Body of pancreas (tissue), 4 donors: Measurements from ENCODE around the gene DST. TPM values are rescaled to one million over a fixed set of nuclear protein-coding genes. Genes with fewer than 3 reads are reported as not detected.
A peak's percentile ranks its signal among the peaks of the same experiment; 100 is the strongest.

ENCODE experiments used
- ATAC-seq: fragments of 150-250 bp; one replicate; pipeline ENCODE4 v1.9.1; 2016
- DNase-seq, 4 donors: peaks; one replicate each; pipeline ENCODE4 v3.0.0-alpha.2; 2019
- H3K27ac ChIP-seq, 4 donors: fragments of 200-600 bp; sonication (generic); 1 replicate in 3 of 4; 2 replicates in 1 of 4; pipeline versions ENCODE4 v1.5.1 to v1.6.1; 2016 to 2019; ENCODE audit warnings: mild to moderate bottlenecking in 1 of 4, mixed read lengths in 1 of 4, moderate library complexity in 1 of 4
- H3K27me3 ChIP-seq, 2 donors: fragments of 200-600 bp; sonication (generic); one replicate each; pipeline ENCODE4 v1.6.0; 2016; ENCODE audit warnings: mild to moderate bottlenecking in 1 of 2
- H3K36me3 ChIP-seq, 2 donors: fragments of 200-600 bp; sonication (generic); replicated peaks in 1 of 2; 2 replicates each; pipeline ENCODE4 v1.5.1; 2016; ENCODE audit warnings: low read depth in 2 of 2; ENCODE audit not compliant: insufficient read depth in 1 of 2
- H3K4me1 ChIP-seq: fragments of 200-600 bp; sonication (generic); one replicate; pipeline ENCODE4 v1.6.0; 2016
- H3K4me3 ChIP-seq, 2 donors: fragments of 200-600 bp; sonication (generic); 1 replicate in 1 of 2; 2 replicates in 1 of 2; pipeline ENCODE4 v1.5.1; 2016 to 2019
- H3K9me3 ChIP-seq, 3 donors: fragments of 200-600 bp; sonication (generic); 1 replicate in 2 of 3; 2 replicates in 1 of 3; pipeline ENCODE4 v1.5.1; 2016
- CTCF ChIP-seq, 7 experiments: fragments of 450-650 bp in 4 of 7; fragments of 200-600 bp in 3 of 7; sonication (generic) in 3 of 7; IDR thresholded peaks; one replicate each; pipeline ENCODE4 v1.5.1; 2016 to 2019; ENCODE audit warnings: antibody characterized with exemption in 7 of 7
- POLR2A ChIP-seq, 3 donors: fragments of 450-650 bp; IDR thresholded peaks; one replicate each; pipeline ENCODE4 v1.6.1; 2016; ENCODE audit warnings: antibody characterized with exemption in 3 of 3, mild to moderate bottlenecking in 2 of 3
- WGBS, 2 donors: methylation state at CpG; one replicate each; pipeline ENCODE4 v1.1.5; 2017; 5-methylcytosine and 5-hydroxymethylcytosine counted together
- intact Hi-C: fragments of 100-400 bp; cut with DNase I; formaldehyde crosslinking; loops from one replicate; pipeline ENCODE4 v1.15.1; 2023
- total RNA-seq, 2 donors: library from RNA; depleted of rRNA; stranded (reverse); fragments of >200 nt; gene quantifications; one replicate each; pipeline ENCODE4 v1.1.0, GENCODE V29; 2016

Gene DST
- total RNA-seq, 2 donors from 2014 or later: 105 to 117 TPM

DNA sequence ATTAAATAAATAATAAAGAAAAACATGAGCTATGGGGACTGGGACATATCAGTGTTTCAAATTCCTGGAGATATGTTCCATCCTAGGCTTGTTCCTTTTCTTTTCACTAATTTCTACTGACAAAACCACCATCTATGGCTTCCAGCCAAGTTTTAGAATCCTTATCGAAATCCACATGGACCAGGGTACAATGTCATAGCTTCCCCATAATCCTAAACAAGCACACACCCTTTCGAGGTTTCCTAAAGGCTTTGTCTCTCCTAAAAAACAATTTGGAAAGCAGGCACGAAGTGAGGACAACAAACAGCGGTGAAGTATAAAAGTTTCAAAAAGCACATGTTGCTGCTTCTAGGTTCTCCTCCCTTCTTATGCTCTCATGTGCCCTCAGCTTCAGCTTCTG lies 13.3 kb upstream of the DST start:
- H3K4me3 ChIP-seq: no peak overlapping the region
- H3K9me3 ChIP-seq: no peaks in the 10 kb centered on the region
- DNase-seq (no peak), ATAC-seq (no peak)
- TF ChIP-seq CTCF (IDR thresholded peaks at IDR 0.05) (no peak), POLR2A (IDR thresholded peaks at IDR 0.05) (no peak)
- 44 to 62% methylated on average over 4 of the region's 4 CpGs for WGBS, 2 donors
- no peaks in the 10 kb centered on the region for H3K36me3 ChIP-seq
- no peaks in the 10 kb centered on the region for H3K27me3 ChIP-seq
- H3K27ac ChIP-seq: no peak overlapping the region
- intact Hi-C loops: no loop called here
- peaks cover 13% of the 10 kb centered on the region for H3K4me1 ChIP-seq

DNA sequence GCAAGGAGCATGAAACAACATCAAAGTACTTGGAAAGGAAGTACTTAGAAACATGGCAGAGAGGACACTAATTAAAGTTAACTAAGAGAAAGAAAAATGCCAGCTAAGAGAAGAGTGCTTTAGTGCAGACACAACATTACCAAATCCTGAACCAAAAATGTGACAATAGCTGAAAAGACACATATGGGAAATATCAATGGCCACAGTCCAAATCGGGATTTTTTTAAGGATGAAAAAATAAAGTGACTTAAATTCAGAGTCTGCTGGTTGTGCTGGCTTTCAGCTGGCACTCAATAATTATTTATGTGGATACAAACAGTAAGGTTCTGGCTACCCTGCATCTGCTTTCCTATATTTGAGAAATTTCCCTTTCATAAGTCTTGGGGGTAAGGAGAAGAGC lies 12.6 kb upstream of the DST start:
- WGBS, 2 donors: 61 to 80% methylated on average over 1 of the region's 1 CpG
- no peaks in the 10 kb centered on the region for H3K27me3 ChIP-seq
- DNase-seq (no peak), ATAC-seq (no peak)
- H3K9me3 ChIP-seq: no peaks in the 10 kb centered on the region
- H3K36me3 ChIP-seq: no peaks in the 10 kb centered on the region
- no peak overlapping the region for H3K4me3 ChIP-seq
- intact Hi-C loops: no loop called here
- TF ChIP-seq POLR2A (IDR thresholded peaks at IDR 0.05) (no peak), CTCF (IDR thresholded peaks at IDR 0.05) (no peak)
- peaks cover 13% of the 10 kb centered on the region for H3K4me1 ChIP-seq
- no peak overlapping the region for H3K27ac ChIP-seq

DNA sequence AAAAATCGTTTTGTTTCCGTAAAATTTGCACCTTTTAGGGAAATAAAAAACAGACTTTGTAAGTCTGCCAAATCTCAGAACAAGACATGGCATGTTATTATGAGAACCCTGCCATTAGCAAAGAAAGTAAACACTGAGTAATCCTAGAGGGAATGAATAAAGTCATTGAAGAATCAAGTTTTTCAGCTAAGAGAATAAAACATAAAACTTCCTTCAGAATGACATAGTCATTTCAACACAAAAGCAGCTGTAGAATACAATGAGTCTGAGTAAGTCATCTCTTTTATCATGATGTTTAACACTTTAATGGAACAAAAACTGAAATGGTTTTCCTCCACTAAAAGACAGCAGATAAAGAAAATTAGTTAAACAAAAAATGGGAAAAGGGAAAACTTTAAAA lies 10.3 kb upstream of the DST start:
- H3K27me3 ChIP-seq: no peaks in the 10 kb centered on the region
- peaks cover 13% of the 10 kb centered on the region for H3K4me1 ChIP-seq
- no peaks in the 10 kb centered on the region for H3K9me3 ChIP-seq
- 8 to 14% methylated on average over 2 of the region's 2 CpGs for WGBS, 2 donors
- no peak overlapping the region for H3K4me3 ChIP-seq
- no peak for TF ChIP-seq CTCF (IDR thresholded peaks at IDR 0.05)
- no peak for TF ChIP-seq POLR2A (IDR thresholded peaks at IDR 0.05)
- intact Hi-C loops: no loop called here
- H3K36me3 ChIP-seq: no peaks in the 10 kb centered on the region
- ATAC-seq (peak; percentile 85), DNase-seq (no peak)
- peak overlapping the region in 3 of 4 donors; percentile 52 to 69 (median 64) for H3K27ac ChIP-seq

- WGBS, 2 donors: 64 to 82% methylated on average over 1 of the region's 1 CpG
- no peaks in the 10 kb centered on the region for H3K27me3 ChIP-seq
- no peaks in the 10 kb centered on the region for H3K9me3 ChIP-seq
- peaks cover 13% of the 10 kb centered on the region for H3K4me1 ChIP-seq
- no peaks in the 10 kb centered on the region for H3K36me3 ChIP-seq
- H3K4me3 ChIP-seq: no peak overlapping the region
- ATAC-seq (peak; percentile 22), DNase-seq (no peak)
- H3K27ac ChIP-seq: peak overlapping the region in 3 of 4 donors; percentile 52 to 69 (median 64)
- intact Hi-C loops: no loop called here
- TF ChIP-seq CTCF (IDR thresholded peaks at IDR 0.05) (no peak), POLR2A (IDR thresholded peaks at IDR 0.05) (no peak)
Measured at GRCh38 chr6:56652231-56652630, 9.5 kb upstream of the DST start.

DNA sequence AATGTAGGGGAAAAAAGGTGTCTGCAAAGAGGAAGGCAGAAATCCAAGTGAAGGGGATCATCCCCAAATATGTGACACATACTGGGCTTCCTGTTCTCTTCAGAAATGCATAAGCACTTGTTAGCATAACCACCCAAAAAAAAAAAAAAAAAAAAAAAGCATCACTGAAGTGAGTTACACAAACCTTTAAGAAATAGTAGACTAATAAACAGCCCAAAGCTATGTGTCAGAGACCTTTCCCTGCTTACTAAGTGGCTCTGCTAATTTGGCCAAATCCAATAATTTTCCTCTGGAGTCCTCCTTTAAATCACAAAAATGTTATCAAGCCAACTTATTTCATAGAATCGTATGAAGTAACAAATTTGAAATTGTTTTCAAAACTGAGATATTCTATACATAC lies 7.5 kb upstream of the DST start:
- peaks cover 9% of the 10 kb centered on the region for H3K4me1 ChIP-seq
- TF ChIP-seq POLR2A (IDR thresholded peaks at IDR 0.05): no peak
- no peak for TF ChIP-seq CTCF (IDR thresholded peaks at IDR 0.05)
- no peaks in the 10 kb centered on the region for H3K9me3 ChIP-seq
- no peak for ATAC-seq
- 75 to 82% methylated on average over 1 of the region's 1 CpG for WGBS, 2 donors
- H3K4me3 ChIP-seq: no peak overlapping the region
- intact Hi-C loops: no loop called here
- H3K36me3 ChIP-seq: no peaks in the 10 kb centered on the region
- no peak for DNase-seq
- no peaks in the 10 kb centered on the region for H3K27me3 ChIP-seq
- H3K27ac ChIP-seq: no peak overlapping the region
